ENCODE measurements around the gene PPP1CA.
"Not testable (repeated sequence)": the region's sequence is repeated elsewhere in the genome, so short reads cannot be mapped to it uniquely, and the experiment has no call there.

Gene PPP1CA

DNA sequence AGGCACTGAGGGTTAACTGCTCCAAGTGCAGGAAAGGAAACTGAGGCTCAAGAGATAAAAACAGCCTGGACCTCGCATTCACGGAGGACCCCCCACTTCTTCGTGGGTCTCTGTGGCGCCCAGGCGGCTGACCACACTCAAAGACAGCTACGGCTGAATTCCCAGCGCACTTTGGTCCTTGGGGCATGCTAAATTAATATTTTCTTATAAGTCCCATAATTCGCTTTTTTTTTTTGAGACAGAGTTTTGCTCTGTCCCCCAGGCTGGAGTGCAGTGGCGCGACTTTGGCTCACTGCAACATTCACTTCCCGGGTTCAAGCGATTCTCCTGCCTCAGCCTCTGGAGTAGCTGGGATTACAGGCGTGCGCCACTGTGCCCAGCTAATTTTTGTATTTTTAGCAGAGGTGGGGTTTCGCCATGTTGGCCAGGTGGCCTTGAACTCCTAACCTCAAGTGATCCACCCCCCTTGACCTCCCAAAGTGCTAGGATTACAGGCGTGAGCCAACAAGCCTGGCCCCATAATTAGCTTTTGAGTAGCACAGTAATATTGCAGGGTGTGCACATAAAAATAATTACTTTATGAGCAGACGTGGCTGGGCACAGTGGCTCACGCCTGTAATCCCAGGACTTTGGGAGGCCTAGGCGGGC, 658 bp upstream of the PPP1CA start:
- not testable (repeated sequence) for H3K9me3 ChIP-seq (ENCODE audit: control extremely low read depth in 1 of 5, control insufficient read depth in 4 of 5, insufficient read depth in 2 of 5, low read depth in 1 of 5, low read length in 4 of 5); H3K27me3 ChIP-seq (replicated peaks in 2 of 5; ENCODE audit: control insufficient read depth in 4 of 5, insufficient read depth in 5 of 5, low read length in 4 of 5); DNase-seq
- H3K4me3 ChIP-seq (ENCODE audit: control insufficient read depth in 1 of 7, extremely low read depth in 1 of 7, insufficient read depth in 4 of 7, low read depth in 2 of 7, low read length in 6 of 7), result peak overlapping the region in 6 of 7 experiments; percentile 25 to 87 (median 54)
- peaks cover 3 to 53% (median 37%) of the 10 kb centered on the region in 4 experiments for H3K36me3 ChIP-seq (ENCODE audit: control insufficient read depth in 4 of 4, insufficient read depth in 4 of 4, low read length in 3 of 4)
- H3K27ac ChIP-seq (ENCODE audit: insufficient read depth in 1 of 2, low read depth in 1 of 2, low read length in 2 of 2, poor library complexity in 1 of 2, severe bottlenecking in 2 of 2), result peak overlapping the region; percentile 54 to 83
- CTCF ChIA-PET, result interaction anchor here (0.7 to 6.1 kb wide), 18 partner anchors 9 to 103 kb away, joined by 3 to 60 read pairs (median 8); partner anchors contain the start of genes CARNS1, PITPNM1, POLD4 and PTPRCAP
- H3K4me1 ChIP-seq (ENCODE audit: control extremely low read depth in 1 of 4, control insufficient read depth in 4 of 4, insufficient read depth in 4 of 4, low read length in 3 of 4), result peaks cover 7 to 90% (median 80%) of the 10 kb centered on the region in 4 experiments
- POLR2A ChIA-PET, result interaction anchor here (0.9 to 1.9 kb wide), 7 partner anchors 9 to 38 kb away, joined by 4 to 10 read pairs (median 7); partner anchors contain the start of genes RAD9A and RPS6KB2
- 55% methylated on average over 12 of the region's 19 CpGs for WGBS (ENCODE audit: insufficient coverage)

DNA sequence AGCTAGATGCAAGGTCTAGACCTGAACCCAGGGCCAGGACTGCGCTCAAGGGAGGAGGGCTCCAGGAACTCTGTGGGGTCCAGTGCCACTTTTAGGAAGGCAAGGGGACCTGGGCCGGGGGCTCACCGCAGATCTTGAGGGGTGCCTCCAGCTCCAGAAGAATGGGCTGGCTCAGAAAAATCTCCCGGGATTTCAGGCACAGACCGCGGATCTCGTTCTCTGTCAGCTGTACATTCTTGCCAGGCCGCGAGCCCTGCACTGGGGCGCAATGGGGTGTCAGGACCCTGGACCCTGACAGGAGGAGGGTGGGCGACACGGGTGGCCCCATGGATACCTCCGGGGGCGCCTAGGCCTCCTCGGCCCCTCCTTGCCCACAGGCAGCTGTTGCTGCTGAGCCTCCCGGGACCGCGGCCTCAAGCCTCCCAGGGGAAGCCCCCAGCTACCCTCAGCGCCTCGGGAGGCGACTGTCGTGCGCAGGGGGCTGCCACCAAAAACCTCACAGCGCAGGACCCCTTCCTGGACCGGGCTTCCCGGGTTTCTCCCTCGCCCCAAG, 640 bp downstream of the PPP1CA start:
- WGBS (ENCODE audit: insufficient coverage), result 5% methylated on average over 27 of the region's 27 CpGs
- Histone ChIP-seq H3K4me1 (ENCODE audit: control extremely low read depth in 1 of 4, control insufficient read depth in 4 of 4, insufficient read depth in 4 of 4, low read length in 3 of 4) (peaks cover 7 to 90% (median 79%) of the 10 kb centered on the region in 4 experiments), H3K36me3 (ENCODE audit: control insufficient read depth in 4 of 4, insufficient read depth in 4 of 4, low read length in 3 of 4) (peaks cover 3 to 50% (median 34%) of the 10 kb centered on the region in 4 experiments), H3K27me3 (replicated peaks in 2 of 5; ENCODE audit: control insufficient read depth in 4 of 5, insufficient read depth in 5 of 5, low read length in 4 of 5) (no peaks in the 10 kb centered on the region), H3K4me3 (ENCODE audit: control insufficient read depth in 1 of 7, extremely low read depth in 1 of 7, insufficient read depth in 4 of 7, low read depth in 2 of 7, low read length in 6 of 7) (peak overlapping the region; percentile 64 to 89 (median 82)), H3K27ac (ENCODE audit: insufficient read depth in 1 of 2, low read depth in 1 of 2, low read length in 2 of 2, poor library complexity in 1 of 2, severe bottlenecking in 2 of 2) (peak overlapping the region in 1 of 2 experiments; percentile 82), H3K9me3 (ENCODE audit: control extremely low read depth in 1 of 5, control insufficient read depth in 4 of 5, insufficient read depth in 2 of 5, low read depth in 1 of 5, low read length in 4 of 5) (no peaks in the 10 kb centered on the region)
- ChIA-PET CTCF (interaction anchor here (0.6 to 6.1 kb wide), 17 partner anchors 9 to 182 kb away, joined by 3 to 60 read pairs (median 8); partner anchors contain the start of genes CARNS1, GSTP1, PTPRCAP and RAD9A), POLR2A (interaction anchor here (0.7 to 1.9 kb wide), 13 partner anchors 8 to 68 kb away, joined by 3 to 9 read pairs (median 4); partner anchors contain the start of genes POLD4, PTPRCAP, RAD9A and RPS6KB2)
- DNase-seq, result no peak

DNA sequence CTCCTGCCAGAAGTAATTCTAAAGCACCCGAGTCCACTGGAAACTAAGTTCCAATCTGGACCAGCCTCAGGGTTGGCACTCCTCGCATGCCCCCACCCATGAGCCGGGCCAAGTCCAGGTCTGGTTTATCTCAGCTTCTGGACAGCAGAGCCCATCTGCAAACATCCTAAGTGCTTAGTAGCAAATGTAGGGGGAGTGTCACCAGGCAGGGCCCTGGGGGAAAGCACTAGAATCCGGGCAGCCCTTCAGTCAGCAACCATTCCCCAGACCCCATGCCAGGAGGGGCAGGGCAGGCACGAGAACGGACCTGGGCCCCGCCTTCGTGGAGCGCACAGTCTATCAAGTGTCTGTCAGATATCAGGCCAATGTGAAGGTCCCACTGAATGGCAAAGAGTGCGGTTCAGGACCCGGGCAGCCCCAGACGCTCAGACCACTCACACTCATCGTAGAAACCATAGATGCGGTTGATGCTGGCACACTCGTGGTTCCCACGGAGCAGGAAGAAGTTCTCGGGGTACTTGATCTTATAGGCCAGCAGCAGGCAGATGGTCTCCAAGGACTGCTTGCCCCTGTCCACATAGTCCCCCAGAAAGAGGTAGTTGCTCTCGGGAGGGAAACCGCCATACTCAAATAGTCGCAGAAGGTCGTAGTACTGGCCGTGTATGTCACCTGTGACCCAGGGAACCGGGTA, 1.3 kb downstream of the PPP1CA start:
- no peaks in the 10 kb centered on the region for H3K27me3 ChIP-seq (replicated peaks in 2 of 5; ENCODE audit: control insufficient read depth in 4 of 5, insufficient read depth in 5 of 5, low read length in 4 of 5)
- H3K9me3 ChIP-seq (ENCODE audit: control extremely low read depth in 1 of 5, control insufficient read depth in 4 of 5, insufficient read depth in 2 of 5, low read depth in 1 of 5, low read length in 4 of 5), result no peaks in the 10 kb centered on the region
- H3K4me1 ChIP-seq (ENCODE audit: control extremely low read depth in 1 of 4, control insufficient read depth in 4 of 4, insufficient read depth in 4 of 4, low read length in 3 of 4), result peaks cover 7 to 89% (median 73%) of the 10 kb centered on the region in 4 experiments
- CTCF ChIA-PET, result interaction anchor here (0.7 to 6.1 kb wide), 11 partner anchors 8 to 183 kb away, joined by 3 to 60 read pairs (median 11); partner anchors contain the start of genes CARNS1, GSTP1, RAD9A and TMEM134
- WGBS (ENCODE audit: insufficient coverage), result 63% methylated on average over 23 of the region's 23 CpGs
- POLR2A ChIA-PET, result interaction anchor here (1.1 to 1.9 kb wide), 8 partner anchors 8 to 68 kb away, joined by 3 to 9 read pairs (median 4); partner anchors contain the start of genes POLD4, RAD9A and RPS6KB2
- peaks cover 3 to 50% (median 34%) of the 10 kb centered on the region in 4 experiments for H3K36me3 ChIP-seq (ENCODE audit: control insufficient read depth in 4 of 4, insufficient read depth in 4 of 4, low read length in 3 of 4)
- H3K27ac ChIP-seq (ENCODE audit: insufficient read depth in 1 of 2, low read depth in 1 of 2, low read length in 2 of 2, poor library complexity in 1 of 2, severe bottlenecking in 2 of 2), result peak overlapping the region in 1 of 2 experiments; percentile 82
- H3K4me3 ChIP-seq (ENCODE audit: control insufficient read depth in 1 of 7, extremely low read depth in 1 of 7, insufficient read depth in 4 of 7, low read depth in 2 of 7, low read length in 6 of 7), result peak overlapping the region in 6 of 7 experiments; percentile 64 to 89 (median 82)
- no peak for DNase-seq

- WGBS (ENCODE audit: insufficient coverage), result 94% methylated on average over 25 of the region's 31 CpGs
- Histone ChIP-seq H3K4me1 (ENCODE audit: control extremely low read depth in 1 of 4, control insufficient read depth in 4 of 4, insufficient read depth in 4 of 4, low read length in 3 of 4) (peaks cover 7 to 78% (median 58%) of the 10 kb centered on the region in 4 experiments), H3K27me3 (replicated peaks in 2 of 5; ENCODE audit: control insufficient read depth in 4 of 5, insufficient read depth in 5 of 5, low read length in 4 of 5) (no peaks in the 10 kb centered on the region), H3K9me3 (ENCODE audit: control extremely low read depth in 1 of 5, control insufficient read depth in 4 of 5, insufficient read depth in 2 of 5, low read depth in 1 of 5, low read length in 4 of 5) (no peaks in the 10 kb centered on the region), H3K27ac (ENCODE audit: insufficient read depth in 1 of 2, low read depth in 1 of 2, low read length in 2 of 2, poor library complexity in 1 of 2, severe bottlenecking in 2 of 2) (no peak overlapping the region), H3K36me3 (ENCODE audit: control insufficient read depth in 4 of 4, insufficient read depth in 4 of 4, low read length in 3 of 4) (peaks cover 3 to 58% (median 37%) of the 10 kb centered on the region in 4 experiments), H3K4me3 (ENCODE audit: control insufficient read depth in 1 of 7, extremely low read depth in 1 of 7, insufficient read depth in 4 of 7, low read depth in 2 of 7, low read length in 6 of 7) (no peak overlapping the region)
- ChIA-PET CTCF (no interaction called here), POLR2A (interaction anchor here (0.6 kb wide), 1 partner anchor 9 kb away, joined by 9 read pairs; no protein-coding TSS in a partner anchor)
- no peak for DNase-seq
These were observed 2.7 kb downstream of the PPP1CA start for GRCh38 chr11:67398661-67399563.

- H3K4me1 ChIP-seq (ENCODE audit: control extremely low read depth in 1 of 4, control insufficient read depth in 4 of 4, insufficient read depth in 4 of 4, low read length in 3 of 4), result peaks cover 4 to 72% (median 50%) of the 10 kb centered on the region in 4 experiments
- H3K27me3 ChIP-seq (replicated peaks in 2 of 5; ENCODE audit: control insufficient read depth in 4 of 5, insufficient read depth in 5 of 5, low read length in 4 of 5), result no peaks in the 10 kb centered on the region
- no peak overlapping the region for H3K4me3 ChIP-seq (ENCODE audit: control insufficient read depth in 1 of 7, extremely low read depth in 1 of 7, insufficient read depth in 4 of 7, low read depth in 2 of 7, low read length in 6 of 7)
- H3K36me3 ChIP-seq (ENCODE audit: control insufficient read depth in 4 of 4, insufficient read depth in 4 of 4, low read length in 3 of 4), result peaks cover 5 to 66% (median 41%) of the 10 kb centered on the region in 4 experiments
- DNase-seq, result no peak
- H3K9me3 ChIP-seq (ENCODE audit: control extremely low read depth in 1 of 5, control insufficient read depth in 4 of 5, insufficient read depth in 2 of 5, low read depth in 1 of 5, low read length in 4 of 5), result no peaks in the 10 kb centered on the region
- CTCF ChIA-PET, result interaction anchor here (1.0 kb wide), 1 partner anchor 38 kb away, joined by 3 read pairs; no protein-coding TSS in a partner anchor
- POLR2A ChIA-PET, result interaction anchor here (1.2 kb wide), 1 partner anchor 39 kb away, joined by 3 read pairs; no protein-coding TSS in a partner anchor
- H3K27ac ChIP-seq (ENCODE audit: insufficient read depth in 1 of 2, low read depth in 1 of 2, low read length in 2 of 2, poor library complexity in 1 of 2, severe bottlenecking in 2 of 2), result no peak overlapping the region
- 96% methylated on average over 19 of the region's 24 CpGs for WGBS (ENCODE audit: insufficient coverage)
These were observed 3.5 kb downstream of the PPP1CA start for GRCh38 chr11:67397986-67398660.
